ENCODE measurements around the gene BNIP2.

Gene BNIP2

GRCh38 chr15:59723687-59724346 is 34.7 kb upstream of the BNIP2 start:
- no peak overlapping the region for H3K18ac ChIP-seq (ENCODE audit: low read length)
- H3K4me1 ChIP-seq (ENCODE audit: control insufficient read depth in 1 of 2, insufficient read depth in 2 of 2, low read length in 2 of 2), result no peaks in the 10 kb centered on the region
- H3K4me2 ChIP-seq (ENCODE audit: low read length), result no peak overlapping the region
- WGBS (ENCODE audit: extremely low coverage, insufficient coverage, insufficient read length), result no CpG with 5 or more reads among the region's 7 CpGs
- H2BK5ac ChIP-seq (ENCODE audit: low read depth, low read length, poor library complexity), result no peak overlapping the region
- no peak overlapping the region for H3K9ac ChIP-seq (ENCODE audit: low read length)
- H2AFZ ChIP-seq (ENCODE audit: insufficient read depth, low read length, poor library complexity), result no peak overlapping the region
- H4K12ac ChIP-seq (ENCODE audit: low read depth, low read length), result no peak overlapping the region
- no peak overlapping the region for H3K14ac ChIP-seq (ENCODE audit: low read length)
- no peaks in the 10 kb centered on the region for H3K9me3 ChIP-seq (ENCODE audit: insufficient read depth, low read depth, low read length)
- no peaks in the 10 kb centered on the region for H3K79me1 ChIP-seq (ENCODE audit: low read length)
- no peaks in the 10 kb centered on the region for H3K79me2 ChIP-seq (ENCODE audit: control insufficient read depth, insufficient read depth, low read length, poor library complexity)
- no peak overlapping the region for H2AK5ac ChIP-seq (ENCODE audit: low read length)
- H3K23ac ChIP-seq (ENCODE audit: low read length), result no peak overlapping the region
- no peaks in the 10 kb centered on the region for H3K36me3 ChIP-seq (ENCODE audit: control insufficient read depth in 1 of 2, insufficient read depth in 2 of 2, low read length in 2 of 2)
- no peak overlapping the region for H2BK120ac ChIP-seq (ENCODE audit: insufficient read depth, low read length, poor library complexity)
- no peak overlapping the region for H3K4ac ChIP-seq (ENCODE audit: low read depth, low read length)
- no peak overlapping the region for H4K8ac ChIP-seq (ENCODE audit: low read depth, low read length)
- no peaks in the 10 kb centered on the region for H3K27me3 ChIP-seq (ENCODE audit: insufficient read depth, low read length)
- H3K27ac ChIP-seq (ENCODE audit: low read depth, low read length), result no peak overlapping the region
- H3K4me3 ChIP-seq (ENCODE audit: low read depth, low read length), result no peak overlapping the region
- no peak overlapping the region for H2BK12ac ChIP-seq (ENCODE audit: low read length)
- no peak for DNase-seq
- no peak overlapping the region for H4K91ac ChIP-seq (ENCODE audit: low read depth, low read length)

- H2BK12ac ChIP-seq (ENCODE audit: low read length), result no peak overlapping the region
- no peak overlapping the region for H3K4me2 ChIP-seq (ENCODE audit: low read length)
- H4K91ac ChIP-seq (ENCODE audit: low read depth, low read length), result no peak overlapping the region
- no peak overlapping the region for H3K14ac ChIP-seq (ENCODE audit: low read length)
- H3K4me3 ChIP-seq (ENCODE audit: low read depth, low read length), result no peak overlapping the region
- no peak overlapping the region for H4K8ac ChIP-seq (ENCODE audit: low read depth, low read length)
- no peaks in the 10 kb centered on the region for H3K79me2 ChIP-seq (ENCODE audit: control insufficient read depth, insufficient read depth, low read length, poor library complexity)
- no peaks in the 10 kb centered on the region for H3K4me1 ChIP-seq (ENCODE audit: control insufficient read depth in 1 of 2, insufficient read depth in 2 of 2, low read length in 2 of 2)
- H3K79me1 ChIP-seq (ENCODE audit: low read length), result no peaks in the 10 kb centered on the region
- WGBS (ENCODE audit: extremely low coverage, insufficient coverage, insufficient read length), result no CpG with 5 or more reads among the region's 7 CpGs
- no peak overlapping the region for H3K27ac ChIP-seq (ENCODE audit: low read depth, low read length)
- no peak for DNase-seq
- H3K36me3 ChIP-seq (ENCODE audit: control insufficient read depth in 1 of 2, insufficient read depth in 2 of 2, low read length in 2 of 2), result no peaks in the 10 kb centered on the region
- H3K4ac ChIP-seq (ENCODE audit: low read depth, low read length), result no peak overlapping the region
- H2AFZ ChIP-seq (ENCODE audit: insufficient read depth, low read length, poor library complexity), result no peak overlapping the region
- H3K18ac ChIP-seq (ENCODE audit: low read length), result no peak overlapping the region
- no peaks in the 10 kb centered on the region for H3K9me3 ChIP-seq (ENCODE audit: insufficient read depth, low read depth, low read length)
- H2BK5ac ChIP-seq (ENCODE audit: low read depth, low read length, poor library complexity), result no peak overlapping the region
- no peaks in the 10 kb centered on the region for H3K27me3 ChIP-seq (ENCODE audit: insufficient read depth, low read length)
- H3K23ac ChIP-seq (ENCODE audit: low read length), result no peak overlapping the region
- H3K9ac ChIP-seq (ENCODE audit: low read length), result no peak overlapping the region
- H4K12ac ChIP-seq (ENCODE audit: low read depth, low read length), result no peak overlapping the region
- no peak overlapping the region for H2BK120ac ChIP-seq (ENCODE audit: insufficient read depth, low read length, poor library complexity)
- no peak overlapping the region for H2AK5ac ChIP-seq (ENCODE audit: low read length)
Measured at GRCh38 chr15:59722476-59722875, 33.4 kb upstream of the BNIP2 start.

GRCh38 chr15:59722037-59722436 is 32.9 kb upstream of the BNIP2 start:
- no peak overlapping the region for H2BK5ac ChIP-seq (ENCODE audit: low read depth, low read length, poor library complexity)
- no peak for DNase-seq
- no peak overlapping the region for H4K12ac ChIP-seq (ENCODE audit: low read depth, low read length)
- H3K18ac ChIP-seq (ENCODE audit: low read length), result no peak overlapping the region
- no peak overlapping the region for H3K9ac ChIP-seq (ENCODE audit: low read length)
- no peaks in the 10 kb centered on the region for H3K36me3 ChIP-seq (ENCODE audit: control insufficient read depth in 1 of 2, insufficient read depth in 2 of 2, low read length in 2 of 2)
- no peaks in the 10 kb centered on the region for H3K79me2 ChIP-seq (ENCODE audit: control insufficient read depth, insufficient read depth, low read length, poor library complexity)
- no peaks in the 10 kb centered on the region for H3K27me3 ChIP-seq (ENCODE audit: insufficient read depth, low read length)
- no peak overlapping the region for H3K4ac ChIP-seq (ENCODE audit: low read depth, low read length)
- H3K23ac ChIP-seq (ENCODE audit: low read length), result no peak overlapping the region
- no peaks in the 10 kb centered on the region for H3K4me1 ChIP-seq (ENCODE audit: control insufficient read depth in 1 of 2, insufficient read depth in 2 of 2, low read length in 2 of 2)
- H4K8ac ChIP-seq (ENCODE audit: low read depth, low read length), result no peak overlapping the region
- H3K14ac ChIP-seq (ENCODE audit: low read length), result no peak overlapping the region
- H3K79me1 ChIP-seq (ENCODE audit: low read length), result no peaks in the 10 kb centered on the region
- H2AK5ac ChIP-seq (ENCODE audit: low read length), result no peak overlapping the region
- no peak overlapping the region for H2AFZ ChIP-seq (ENCODE audit: insufficient read depth, low read length, poor library complexity)
- H3K27ac ChIP-seq (ENCODE audit: low read depth, low read length), result no peak overlapping the region
- no peak overlapping the region for H3K4me3 ChIP-seq (ENCODE audit: low read depth, low read length)
- H4K91ac ChIP-seq (ENCODE audit: low read depth, low read length), result no peak overlapping the region
- no peak overlapping the region for H3K4me2 ChIP-seq (ENCODE audit: low read length)
- H2BK120ac ChIP-seq (ENCODE audit: insufficient read depth, low read length, poor library complexity), result no peak overlapping the region
- H2BK12ac ChIP-seq (ENCODE audit: low read length), result no peak overlapping the region
- no CpG with 5 or more reads among the region's 7 CpGs for WGBS (ENCODE audit: extremely low coverage, insufficient coverage, insufficient read length)
- H3K9me3 ChIP-seq (ENCODE audit: insufficient read depth, low read depth, low read length), result no peaks in the 10 kb centered on the region

- no peak overlapping the region for H2AFZ ChIP-seq (ENCODE audit: insufficient read depth, low read length, poor library complexity)
- no peaks in the 10 kb centered on the region for H3K36me3 ChIP-seq (ENCODE audit: control insufficient read depth in 1 of 2, insufficient read depth in 2 of 2, low read length in 2 of 2)
- no peak overlapping the region for H3K18ac ChIP-seq (ENCODE audit: low read length)
- H4K12ac ChIP-seq (ENCODE audit: low read depth, low read length), result no peak overlapping the region
- H2BK5ac ChIP-seq (ENCODE audit: low read depth, low read length, poor library complexity), result no peak overlapping the region
- no peaks in the 10 kb centered on the region for H3K79me2 ChIP-seq (ENCODE audit: control insufficient read depth, insufficient read depth, low read length, poor library complexity)
- H2BK12ac ChIP-seq (ENCODE audit: low read length), result no peak overlapping the region
- H3K4me2 ChIP-seq (ENCODE audit: low read length), result no peak overlapping the region
- no peak overlapping the region for H2BK120ac ChIP-seq (ENCODE audit: insufficient read depth, low read length, poor library complexity)
- H3K4ac ChIP-seq (ENCODE audit: low read depth, low read length), result no peak overlapping the region
- no CpG with 5 or more reads among the region's 2 CpGs for WGBS (ENCODE audit: extremely low coverage, insufficient coverage, insufficient read length)
- H3K27ac ChIP-seq (ENCODE audit: low read depth, low read length), result no peak overlapping the region
- no peak overlapping the region for H2AK5ac ChIP-seq (ENCODE audit: low read length)
- H3K9me3 ChIP-seq (ENCODE audit: insufficient read depth, low read depth, low read length), result no peaks in the 10 kb centered on the region
- H3K14ac ChIP-seq (ENCODE audit: low read length), result no peak overlapping the region
- H3K4me3 ChIP-seq (ENCODE audit: low read depth, low read length), result no peak overlapping the region
- H3K27me3 ChIP-seq (ENCODE audit: insufficient read depth, low read length), result no peaks in the 10 kb centered on the region
- H3K23ac ChIP-seq (ENCODE audit: low read length), result no peak overlapping the region
- DNase-seq, result no peak
- no peak overlapping the region for H3K9ac ChIP-seq (ENCODE audit: low read length)
- H4K91ac ChIP-seq (ENCODE audit: low read depth, low read length), result no peak overlapping the region
- no peaks in the 10 kb centered on the region for H3K4me1 ChIP-seq (ENCODE audit: control insufficient read depth in 1 of 2, insufficient read depth in 2 of 2, low read length in 2 of 2)
- no peaks in the 10 kb centered on the region for H3K79me1 ChIP-seq (ENCODE audit: low read length)
- no peak overlapping the region for H4K8ac ChIP-seq (ENCODE audit: low read depth, low read length)
Measured at GRCh38 chr15:59721411-59721810, 32.3 kb upstream of the BNIP2 start.
